Panc1 (cell line): ENCODE results near the gene RAPGEF1. TPM values are rescaled to one million over a fixed set of nuclear protein-coding genes. Genes with fewer than 3 reads are reported as not detected.

Experiments
- ATAC-seq: fragments of 200-7000 bp; cut with Tn5 transposase; 2 replicates; pipeline ENCODE4 v1.9.1; 2020; ENCODE audit warnings: mild to moderate bottlenecking, moderate library complexity
- BruUV-seq: library from RNA; stranded (reverse); fragments of 400-500 nt; replicated peaks from 2 replicates; lab custom pipeline; 2021; lab: Mats Ljungman, UMichigan
- CTCF ChIA-PET: fragments of 300-600 bp; sonication (Branson Sonifier 250); formaldehyde crosslinking; loops from one replicate; lab custom pipeline; 2022; ENCODE audit warnings: antibody characterized with exemption; lab: Charles Lee
- POLR2A ChIA-PET: fragments of 300-600 bp; sonication (Branson Sonifier 250); formaldehyde crosslinking; loops from one replicate; lab custom pipeline; 2022; ENCODE audit warnings: antibody characterized with exemption; lab: Charles Lee
- DNase-seq: peaks from one replicate; pipeline ENCODE4 v3.0.0-alpha.2; 2010; ENCODE audit warnings: low read depth, low spot score
- H3K27ac ChIP-seq: 2 replicates; pipeline ENCODE4 v1.5.1; 2011; ENCODE audit warnings: mild to moderate bottlenecking, low read length, inconsistent platforms
- H3K27me3 ChIP-seq: fragments of 200-500 bp; sonication (Bioruptor generic); 2 replicates; pipeline ENCODE4 v1.6.0; 2014; ENCODE audit warnings: low read length, inconsistent platforms; ENCODE audit not compliant: control insufficient read depth, insufficient read depth
- H3K36me3 ChIP-seq: fragments of 200-500 bp; sonication (Bioruptor generic); 2 replicates; pipeline ENCODE4 v1.5.1; 2014; ENCODE audit warnings: inconsistent platforms, mild to moderate bottlenecking, low read length, moderate library complexity; ENCODE audit not compliant: control insufficient read depth, insufficient read depth
- H3K4me1 ChIP-seq: 2 replicates; pipeline ENCODE4 v1.5.1; 2011; ENCODE audit warnings: inconsistent platforms, mild to moderate bottlenecking, low read length, moderate library complexity; ENCODE audit not compliant: control insufficient read depth, insufficient read depth
- H3K4me3 ChIP-seq, 2 experiments: 2 replicates each; pipeline ENCODE4 v1.5.1; 2011 to 2012; ENCODE audit warnings: low read depth in 2 of 2, low read length in 2 of 2, mild to moderate bottlenecking in 2 of 2, inconsistent platforms in 1 of 2, moderate library complexity in 1 of 2
- H3K9me3 ChIP-seq: fragments of 200-500 bp; sonication (Bioruptor generic); 2 replicates; pipeline ENCODE4 v1.5.1; 2014; ENCODE audit warnings: low read depth, mild to moderate bottlenecking, inconsistent platforms, low read length, moderate library complexity; ENCODE audit not compliant: control insufficient read depth, insufficient read depth
- POLR2AphosphoS5 ChIP-seq: IDR thresholded peaks from 2 replicates; pipeline ENCODE4 v1.6.1; 2012; ENCODE audit warnings: mild to moderate bottlenecking, low read depth, low read length, moderate library complexity
- SIN3A ChIP-seq: IDR thresholded peaks from 2 replicates; pipeline ENCODE4 v1.6.1; 2012; ENCODE audit warnings: low read depth, mild to moderate bottlenecking, low read length, moderate library complexity, borderline replicate concordance; ENCODE audit not compliant: insufficient read depth
- TCF7L2 ChIP-seq: IDR thresholded peaks from 2 replicates; pipeline ENCODE4 v1.6.1; 2011; ENCODE audit warnings: mild to moderate bottlenecking, low read depth, low read length, inconsistent platforms
- in situ Hi-C: cut with HindIII; loops from 2 replicates; pipeline ENCODE4 v1.10.0; 2016; ENCODE audit warnings: low sequenced_read_pairs, low pct_unique_long_range_greater_than_20kb
- intact Hi-C: fragments of 100-400 bp; cut with micrococcal nuclease; formaldehyde crosslinking; loops from one replicate; pipeline ENCODE4 v1.10.0; 2022; ENCODE audit not compliant: unreplicated experiment
- total RNA-seq: library from RNA; stranded (reverse); gene quantifications from one replicate; pipeline ENCODE4 v1.2.1, GENCODE V29; 2021; ENCODE audit not compliant: unreplicated experiment
- TF ChIP-seq, protein P1 (sequence below): fragments of 450-650 bp; IDR thresholded peaks from 2 replicates; pipeline ENCODE4 v1.5.1; 2017; ENCODE audit warnings: mild to moderate bottlenecking
- TF ChIP-seq, protein P2 (sequence below), 2 experiments: IDR thresholded peaks; 2 replicates each; pipeline ENCODE4 v1.6.1; 2011 to 2012; ENCODE audit warnings: low read depth in 2 of 2, control low read depth in 1 of 2, low read length in 1 of 2, mild to moderate bottlenecking in 1 of 2, moderate library complexity in 1 of 2; ENCODE audit not compliant: insufficient read depth in 1 of 2

RAPGEF1 gene
- total RNA-seq, 1 experiment from 2014 or later = 86.8 TPM

DNA sequence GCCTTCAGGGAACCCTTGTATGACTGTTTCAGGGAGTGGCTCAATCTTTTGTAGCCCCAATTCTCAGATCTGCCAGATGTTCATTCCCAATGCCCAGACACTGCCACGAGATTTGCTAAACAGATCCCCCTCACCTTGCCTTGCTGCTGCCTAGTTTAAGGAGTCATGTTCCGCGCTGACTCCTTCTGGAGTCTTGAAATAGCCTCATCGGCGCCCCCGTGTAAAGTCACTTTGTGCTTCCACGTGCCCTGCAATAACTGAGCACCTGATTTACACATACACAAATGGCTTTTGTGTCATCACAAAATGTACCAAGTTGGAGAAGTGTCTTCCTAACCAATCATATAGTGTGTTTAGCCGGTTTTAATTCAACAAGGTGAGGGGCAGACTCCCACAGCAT lies 132.3 kb downstream of the RAPGEF1 start:
- intact Hi-C loops (no loop called here), in situ Hi-C loops (no loop called here)
- Histone ChIP-seq H3K27me3 (no peaks in the 10 kb centered on the region), H3K4me3 (no peak overlapping the region), H3K27ac (peak overlapping the region; percentile 79), H3K4me1 (peaks cover 25% of the 10 kb centered on the region), H3K9me3 (no peaks in the 10 kb centered on the region), H3K36me3 (no peaks in the 10 kb centered on the region)
- ChIA-PET CTCF (no interaction called here), POLR2A (no interaction called here)
- no TSS peak for BruUV-seq
- no peak for ATAC-seq
- TF ChIP-seq, protein P1, sequence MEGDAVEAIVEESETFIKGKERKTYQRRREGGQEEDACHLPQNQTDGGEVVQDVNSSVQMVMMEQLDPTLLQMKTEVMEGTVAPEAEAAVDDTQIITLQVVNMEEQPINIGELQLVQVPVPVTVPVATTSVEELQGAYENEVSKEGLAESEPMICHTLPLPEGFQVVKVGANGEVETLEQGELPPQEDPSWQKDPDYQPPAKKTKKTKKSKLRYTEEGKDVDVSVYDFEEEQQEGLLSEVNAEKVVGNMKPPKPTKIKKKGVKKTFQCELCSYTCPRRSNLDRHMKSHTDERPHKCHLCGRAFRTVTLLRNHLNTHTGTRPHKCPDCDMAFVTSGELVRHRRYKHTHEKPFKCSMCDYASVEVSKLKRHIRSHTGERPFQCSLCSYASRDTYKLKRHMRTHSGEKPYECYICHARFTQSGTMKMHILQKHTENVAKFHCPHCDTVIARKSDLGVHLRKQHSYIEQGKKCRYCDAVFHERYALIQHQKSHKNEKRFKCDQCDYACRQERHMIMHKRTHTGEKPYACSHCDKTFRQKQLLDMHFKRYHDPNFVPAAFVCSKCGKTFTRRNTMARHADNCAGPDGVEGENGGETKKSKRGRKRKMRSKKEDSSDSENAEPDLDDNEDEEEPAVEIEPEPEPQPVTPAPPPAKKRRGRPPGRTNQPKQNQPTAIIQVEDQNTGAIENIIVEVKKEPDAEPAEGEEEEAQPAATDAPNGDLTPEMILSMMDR = no peak
- no peak for TF ChIP-seq SIN3A
- TF ChIP-seq, protein P2, sequence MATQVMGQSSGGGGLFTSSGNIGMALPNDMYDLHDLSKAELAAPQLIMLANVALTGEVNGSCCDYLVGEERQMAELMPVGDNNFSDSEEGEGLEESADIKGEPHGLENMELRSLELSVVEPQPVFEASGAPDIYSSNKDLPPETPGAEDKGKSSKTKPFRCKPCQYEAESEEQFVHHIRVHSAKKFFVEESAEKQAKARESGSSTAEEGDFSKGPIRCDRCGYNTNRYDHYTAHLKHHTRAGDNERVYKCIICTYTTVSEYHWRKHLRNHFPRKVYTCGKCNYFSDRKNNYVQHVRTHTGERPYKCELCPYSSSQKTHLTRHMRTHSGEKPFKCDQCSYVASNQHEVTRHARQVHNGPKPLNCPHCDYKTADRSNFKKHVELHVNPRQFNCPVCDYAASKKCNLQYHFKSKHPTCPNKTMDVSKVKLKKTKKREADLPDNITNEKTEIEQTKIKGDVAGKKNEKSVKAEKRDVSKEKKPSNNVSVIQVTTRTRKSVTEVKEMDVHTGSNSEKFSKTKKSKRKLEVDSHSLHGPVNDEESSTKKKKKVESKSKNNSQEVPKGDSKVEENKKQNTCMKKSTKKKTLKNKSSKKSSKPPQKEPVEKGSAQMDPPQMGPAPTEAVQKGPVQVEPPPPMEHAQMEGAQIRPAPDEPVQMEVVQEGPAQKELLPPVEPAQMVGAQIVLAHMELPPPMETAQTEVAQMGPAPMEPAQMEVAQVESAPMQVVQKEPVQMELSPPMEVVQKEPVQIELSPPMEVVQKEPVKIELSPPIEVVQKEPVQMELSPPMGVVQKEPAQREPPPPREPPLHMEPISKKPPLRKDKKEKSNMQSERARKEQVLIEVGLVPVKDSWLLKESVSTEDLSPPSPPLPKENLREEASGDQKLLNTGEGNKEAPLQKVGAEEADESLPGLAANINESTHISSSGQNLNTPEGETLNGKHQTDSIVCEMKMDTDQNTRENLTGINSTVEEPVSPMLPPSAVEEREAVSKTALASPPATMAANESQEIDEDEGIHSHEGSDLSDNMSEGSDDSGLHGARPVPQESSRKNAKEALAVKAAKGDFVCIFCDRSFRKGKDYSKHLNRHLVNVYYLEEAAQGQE (IDR thresholded peaks at IDR 0.05; ENCODE audit: insufficient read depth in 1 of 2, low read depth in 2 of 2, low read length in 1 of 2) = no peak
- TF ChIP-seq TCF7L2 = no peak
- TF ChIP-seq POLR2AphosphoS5 = no peak
- no peak for DNase-seq

- CTCF ChIA-PET = interaction anchor here (0.6 kb wide), 1 partner anchor 28 kb away, joined by 3 read pairs; no protein-coding TSS in a partner anchor
- intact Hi-C loops (no loop called here), in situ Hi-C loops (no loop called here)
- DNase-seq = no peak
- Histone ChIP-seq H3K4me1 (peaks cover 25% of the 10 kb centered on the region), H3K27me3 (no peaks in the 10 kb centered on the region), H3K36me3 (no peaks in the 10 kb centered on the region), H3K9me3 (no peaks in the 10 kb centered on the region), H3K4me3 (no peak overlapping the region), H3K27ac (peak overlapping the region; percentile 79; the same call in 1 of the 2 replicates)
- TF ChIP-seq, protein P1 = no peak
- TF ChIP-seq TCF7L2 (no peak), SIN3A (no peak), POLR2AphosphoS5 (no peak)
- TF ChIP-seq, protein P2 (IDR thresholded peaks at IDR 0.05; ENCODE audit: insufficient read depth in 1 of 2, low read depth in 2 of 2, low read length in 1 of 2) = no peak
- no TSS peak for BruUV-seq
- ATAC-seq = no peak
- POLR2A ChIA-PET = no interaction called here
These were observed 132.8 kb downstream of the RAPGEF1 start for GRCh38 chr9:131606896-131607567.
